NCI-H526 (cell line): ENCODE results near the gene KNL1.
A peak's percentile ranks its signal among the peaks of the same experiment; 100 is the strongest.
"Not testable (repeated sequence)": the region's sequence is repeated elsewhere in the genome, so short reads cannot be mapped to it uniquely, and the experiment has no call there.

Experiments
- DNase-seq, 2 experiments: peaks; one replicate each; lab custom pipeline; 2025; lab: John Stamatoyannopoulos, UW

Gene KNL1

DNA sequence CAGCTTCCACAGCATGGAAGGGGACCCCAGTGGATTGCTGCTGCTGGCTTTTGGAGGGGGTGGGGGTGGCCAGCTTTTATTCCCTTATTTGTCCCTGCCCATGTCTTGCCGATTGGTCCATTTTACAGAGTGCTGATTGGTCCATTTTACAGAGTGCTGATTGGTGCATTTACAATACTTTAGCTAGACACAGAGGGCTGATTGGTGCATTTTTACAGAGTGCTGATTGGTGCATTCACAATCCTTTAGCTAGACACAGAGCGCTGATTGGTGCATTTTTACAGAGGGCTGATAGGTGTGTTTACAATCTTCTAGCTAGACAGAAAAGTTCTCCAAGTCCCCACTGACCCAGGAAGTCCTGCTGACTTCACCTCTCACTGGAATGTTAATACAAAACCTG lies 12.3 kb upstream of the KNL1 start:
- DNase-seq, result not testable (repeated sequence)

DNA sequence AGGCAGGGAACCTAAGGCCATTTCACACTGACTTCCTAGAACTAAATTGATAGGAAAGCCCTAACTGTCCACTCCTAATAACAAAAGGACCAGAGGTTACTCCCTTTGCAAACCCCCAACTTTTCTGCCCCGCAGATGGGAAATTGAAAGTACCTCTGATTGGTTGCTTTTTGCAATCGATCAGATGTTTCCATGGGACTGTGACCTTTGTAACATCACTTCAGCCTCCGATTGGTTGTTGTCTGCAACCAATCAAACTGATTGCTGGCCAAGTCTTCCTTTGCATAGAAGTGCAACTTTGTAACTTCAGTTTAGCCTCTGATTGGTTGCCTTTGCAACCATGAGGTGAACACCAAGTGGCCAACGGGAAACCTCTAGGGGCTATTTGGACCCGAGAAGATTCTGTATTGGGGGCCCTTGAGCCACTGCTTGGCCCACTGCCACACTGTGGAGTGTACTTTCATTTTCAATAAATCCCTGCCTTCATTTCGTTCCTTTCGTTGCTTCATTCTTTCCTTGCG lies 11.3 kb upstream of the KNL1 start:
- DNase-seq, result no peak

DNA sequence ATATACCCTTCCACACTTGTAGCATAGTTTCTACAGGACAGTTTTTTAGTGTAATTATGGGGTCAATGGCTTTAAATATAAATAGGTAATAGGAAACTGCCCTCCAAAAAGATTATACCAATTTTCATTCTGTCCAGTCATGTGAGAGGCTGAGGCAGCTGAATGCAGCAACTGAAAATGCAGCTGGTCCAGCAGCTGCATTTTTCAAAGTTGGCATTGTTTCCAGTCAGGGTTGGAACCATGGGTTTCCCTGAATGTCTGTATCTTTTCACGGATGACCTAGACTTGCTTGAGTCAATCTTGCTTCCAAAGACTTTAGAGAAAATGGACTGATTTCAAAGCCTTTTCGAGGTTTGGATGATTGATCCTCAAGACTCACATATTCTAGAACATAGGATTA lies 9.9 kb upstream of the KNL1 start:
- DNase-seq, result no peak

DNA sequence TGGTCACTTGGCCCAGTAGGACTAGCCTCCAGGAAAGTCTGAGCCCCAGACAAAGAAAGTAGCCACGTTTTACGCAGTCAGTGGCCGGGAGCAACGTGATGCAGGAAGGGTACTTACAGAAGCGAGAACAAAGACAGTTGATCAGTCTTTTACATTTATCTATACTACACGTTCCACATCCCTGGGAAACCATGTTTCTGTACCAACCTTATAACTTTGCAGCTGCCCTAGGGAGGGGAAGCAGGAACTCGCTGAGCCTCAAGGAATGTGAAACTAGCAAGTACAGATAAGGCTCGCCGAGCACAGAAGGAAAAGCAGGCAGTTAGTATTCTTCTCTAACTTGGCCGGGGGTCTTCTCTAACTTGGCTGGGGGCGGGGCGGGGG lies 3.4 kb upstream of the KNL1 start:
- DNase-seq, result no peak

DNA sequence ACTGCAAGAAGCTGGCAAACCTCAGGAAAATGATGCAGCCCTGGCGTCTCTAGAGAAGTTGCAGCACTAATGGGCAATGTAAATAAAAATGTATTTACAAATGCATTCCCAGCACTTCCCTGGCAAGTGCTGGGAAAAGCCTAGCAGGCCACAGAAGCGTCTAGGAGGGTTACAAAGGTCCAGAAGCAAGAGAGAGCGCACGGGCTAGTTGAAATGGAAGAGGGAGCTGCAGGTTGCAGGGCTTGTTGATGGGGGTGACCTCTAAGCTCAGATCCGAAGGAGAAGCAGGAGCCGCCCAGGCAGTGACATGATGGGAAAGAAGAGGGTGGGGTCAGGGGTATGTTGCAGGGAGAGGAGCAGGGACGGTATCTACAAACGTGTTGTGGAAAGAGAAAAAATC lies 2.7 kb upstream of the KNL1 start:
- DNase-seq, result no peak

DNA sequence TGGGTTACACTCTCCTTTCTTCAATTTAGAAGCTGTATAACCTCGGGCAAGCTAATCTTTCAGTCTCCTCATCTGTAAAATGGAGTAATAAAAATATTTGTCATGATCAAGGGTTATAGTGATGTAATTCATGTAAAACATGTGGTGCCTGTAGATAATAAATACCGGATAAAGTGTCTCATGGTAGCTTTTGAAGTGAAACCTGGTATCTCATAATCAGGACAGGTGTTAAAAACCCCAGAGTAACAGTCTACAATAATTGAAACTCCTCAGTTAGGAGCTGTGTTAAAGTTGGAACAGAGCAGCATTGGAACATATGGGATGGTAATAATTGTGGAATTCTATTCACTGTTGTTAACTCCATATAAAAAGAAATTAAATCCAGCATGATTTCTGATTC lies 884 bp upstream of the KNL1 start:
- no peak for DNase-seq

DNA sequence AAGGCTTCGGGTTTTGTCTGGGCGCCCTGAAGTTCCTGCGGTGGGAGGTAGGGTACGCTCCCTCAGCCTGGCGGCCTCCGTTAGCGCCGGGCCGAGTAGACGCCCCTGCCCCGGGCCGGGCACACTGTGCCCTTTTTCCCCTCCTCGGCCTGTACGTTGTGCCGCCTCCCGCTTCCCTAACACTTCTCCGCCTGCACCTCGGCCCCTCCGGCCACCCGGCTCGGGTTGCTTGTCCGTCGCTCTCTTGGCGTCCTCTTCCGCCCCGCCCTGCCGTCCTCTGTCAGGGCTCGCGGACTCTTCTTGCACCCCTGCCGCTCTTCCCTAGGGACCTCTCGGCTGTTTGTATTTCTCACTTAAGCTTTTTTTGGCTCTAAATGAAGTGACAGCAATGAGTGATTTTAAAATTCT lies 384 bp downstream of the KNL1 start:
- DNase-seq, result peak; percentile 70 to 88

- no peak for DNase-seq
These were observed 1.2 kb downstream of the KNL1 start for GRCh38 chr15:40595219-40595618.

DNA sequence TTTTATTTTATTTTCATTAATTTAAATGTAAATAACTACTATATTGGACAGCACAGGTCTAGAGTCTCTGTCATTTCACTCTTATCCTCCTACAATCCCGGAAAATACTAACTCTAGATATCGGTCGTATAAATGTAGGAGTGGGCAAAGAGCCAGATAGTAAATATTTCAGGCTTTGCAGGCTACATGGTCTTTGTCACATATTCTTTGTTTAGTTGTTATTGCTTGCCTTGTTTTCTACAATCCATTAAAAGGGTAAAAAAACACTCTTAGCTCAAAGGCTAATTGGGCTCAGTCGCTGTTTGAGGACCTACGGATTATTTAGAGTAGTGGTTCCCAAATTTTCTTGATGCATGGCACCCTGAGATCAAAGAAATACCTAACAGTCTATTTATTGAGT lies 1.7 kb downstream of the KNL1 start:
- no peak for DNase-seq

DNA sequence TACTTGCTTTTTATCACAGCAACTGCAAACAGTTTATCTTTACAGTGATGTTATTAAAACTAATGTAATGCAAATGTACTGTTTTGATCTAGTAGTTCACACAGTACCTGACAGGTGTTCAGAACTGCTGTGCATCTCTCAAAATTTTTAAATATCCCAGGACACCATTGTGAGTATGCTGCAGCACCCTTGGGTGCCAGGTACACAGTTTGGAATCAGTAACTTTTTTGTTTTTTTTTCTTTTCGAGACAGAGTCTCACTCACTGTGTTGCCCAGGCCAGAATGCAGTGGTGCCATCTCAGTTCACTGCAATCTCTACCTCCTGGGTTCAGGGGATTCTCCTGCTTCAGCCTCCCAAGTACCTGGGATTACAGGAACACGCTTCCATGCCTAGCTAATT lies 3.0 kb downstream of the KNL1 start:
- no peak for DNase-seq

GRCh38 chr15:40598126-40598525 lies 4.1 kb downstream of the KNL1 start:
- no peak for DNase-seq

GRCh38 chr15:40598672-40599071 lies 4.6 kb downstream of the KNL1 start:
- no peak for DNase-seq

DNA sequence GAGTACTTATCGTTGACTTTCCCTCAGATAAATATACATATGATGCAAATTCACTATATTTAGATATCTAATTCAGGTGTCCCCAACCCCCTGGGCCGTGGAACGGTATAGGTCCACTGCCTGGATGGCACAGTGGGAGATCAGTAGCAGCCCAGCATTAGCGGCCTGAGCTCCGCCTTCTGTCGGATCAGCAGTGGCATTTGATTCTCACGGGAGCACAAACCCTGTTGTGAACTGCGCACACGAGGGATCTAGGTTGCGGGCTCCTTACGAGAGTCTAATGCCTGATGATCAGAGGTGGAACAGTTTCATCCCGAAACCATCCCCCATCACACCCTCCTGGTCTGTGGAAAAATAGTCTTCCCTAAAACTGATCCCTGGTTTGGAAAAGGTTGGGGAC lies 6.9 kb downstream of the KNL1 start:
- DNase-seq, result peak; percentile 61 to 71

- DNase-seq, result no peak
These were observed 9.9 kb downstream of the KNL1 start for GRCh38 chr15:40603935-40604334.

GRCh38 chr15:40613080-40613479 lies 19.0 kb downstream of the KNL1 start:
- DNase-seq, result no peak

GRCh38 chr15:40618023-40618422 lies 24.0 kb downstream of the KNL1 start:
- DNase-seq, result no peak

DNA sequence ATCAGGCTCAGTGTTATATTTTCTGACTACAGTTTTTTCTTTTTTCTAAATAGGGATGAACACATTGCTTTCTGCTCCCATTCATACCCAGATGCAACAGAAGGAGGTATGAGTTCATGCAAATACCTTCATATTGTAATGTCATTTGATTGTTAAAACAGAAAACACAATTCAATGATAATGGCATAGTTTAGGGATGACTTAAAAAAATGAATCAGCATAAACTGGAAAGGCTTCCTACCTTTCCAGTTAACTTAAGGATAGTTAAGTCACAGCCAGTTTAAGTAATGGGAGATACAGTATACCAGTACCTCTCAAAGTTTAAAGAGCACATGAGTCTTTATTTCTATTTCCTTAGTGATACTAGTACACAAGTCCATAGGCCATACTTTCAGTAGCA lies 24.9 kb downstream of the KNL1 start:
- peak in 1 of 2 experiments; percentile 46 for DNase-seq

DNA sequence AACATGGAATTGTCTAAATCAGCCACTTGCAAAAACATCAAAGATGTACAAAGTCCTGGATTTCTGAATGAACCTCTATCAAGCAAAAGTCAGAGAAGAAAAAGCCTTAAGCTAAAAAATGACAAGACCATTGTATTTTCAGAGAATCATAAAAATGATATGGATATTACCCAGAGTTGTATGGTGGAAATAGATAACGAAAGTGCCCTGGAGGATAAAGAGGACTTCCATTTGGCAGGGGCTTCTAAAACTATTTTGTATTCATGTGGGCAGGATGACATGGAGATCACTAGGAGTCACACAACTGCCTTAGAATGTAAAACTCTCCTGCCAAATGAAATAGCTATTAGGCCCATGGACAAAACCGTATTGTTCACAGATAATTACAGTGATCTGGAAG lies 29.3 kb downstream of the KNL1 start:
- no peak for DNase-seq

GRCh38 chr15:40630313-40630712 lies 36.3 kb downstream of the KNL1 start:
- DNase-seq, result no peak

DNA sequence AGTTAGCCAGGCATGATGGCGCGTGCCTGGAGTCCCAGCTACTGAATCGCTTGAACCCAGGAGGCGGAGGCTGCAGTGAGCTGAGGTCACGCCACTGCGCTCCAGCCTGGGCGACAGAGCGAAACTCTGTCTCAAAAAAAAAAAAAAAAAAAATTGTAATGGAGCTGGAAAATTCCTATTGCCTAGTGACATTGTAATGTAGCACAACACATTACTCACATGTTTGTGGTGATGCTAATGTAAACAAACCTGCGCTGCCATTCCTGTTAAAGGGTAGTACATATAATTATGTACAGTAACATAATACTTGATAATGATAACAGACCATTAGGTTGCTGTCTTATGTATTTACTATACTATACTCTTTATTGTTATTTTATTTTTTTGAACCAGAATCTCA lies 39.1 kb downstream of the KNL1 start:
- no peak for DNase-seq

DNA sequence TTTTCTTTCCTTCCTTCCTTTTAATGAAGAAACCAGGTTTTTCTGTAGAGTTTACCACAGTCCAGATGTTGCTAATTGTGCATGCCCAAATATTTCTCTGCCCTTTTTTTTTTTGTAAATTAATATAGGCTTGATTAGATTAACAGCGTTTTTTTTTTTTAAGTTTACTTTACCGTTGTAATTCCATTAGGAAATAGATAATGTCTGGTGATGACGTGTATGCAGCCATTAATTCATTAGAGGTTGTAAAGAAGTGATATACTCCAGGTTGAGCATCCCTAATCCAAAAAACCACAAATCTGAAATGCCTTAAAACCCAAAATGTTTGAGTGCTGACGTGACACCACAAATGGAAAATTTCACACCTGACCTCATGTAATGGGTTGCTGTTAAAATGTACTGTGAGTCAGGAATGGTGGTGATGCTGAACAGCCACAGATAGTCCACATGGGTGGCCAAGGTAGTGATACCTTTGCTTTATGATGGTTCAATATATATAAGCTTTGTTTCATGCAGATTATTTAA lies 43.2 kb downstream of the KNL1 start:
- no peak for DNase-seq

DNA sequence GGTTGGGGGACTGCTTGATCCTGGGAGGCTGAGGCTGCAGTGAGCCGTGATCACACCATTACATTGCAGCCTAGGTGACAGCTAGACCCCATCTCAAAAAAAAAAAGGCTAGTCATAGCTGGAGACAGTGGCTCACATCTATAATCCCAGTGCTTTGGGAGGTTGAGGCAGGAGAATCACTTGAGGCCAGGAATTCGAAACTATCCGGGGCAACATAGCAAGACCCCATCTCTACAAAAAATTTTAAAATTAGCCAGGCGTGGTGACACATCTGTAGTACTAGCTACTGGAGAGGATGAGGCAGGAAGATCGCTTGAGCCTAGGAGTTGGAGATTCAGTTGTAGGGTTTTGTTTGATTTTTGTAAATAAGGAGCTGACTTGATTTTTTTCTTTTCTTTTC lies 45.6 kb downstream of the KNL1 start:
- no peak for DNase-seq

- no peak for DNase-seq
These were observed 53.5 kb downstream of the KNL1 start for GRCh38 chr15:40647523-40647922.

GRCh38 chr15:40650479-40650878 lies 56.4 kb downstream of the KNL1 start:
- DNase-seq, result no peak

DNA sequence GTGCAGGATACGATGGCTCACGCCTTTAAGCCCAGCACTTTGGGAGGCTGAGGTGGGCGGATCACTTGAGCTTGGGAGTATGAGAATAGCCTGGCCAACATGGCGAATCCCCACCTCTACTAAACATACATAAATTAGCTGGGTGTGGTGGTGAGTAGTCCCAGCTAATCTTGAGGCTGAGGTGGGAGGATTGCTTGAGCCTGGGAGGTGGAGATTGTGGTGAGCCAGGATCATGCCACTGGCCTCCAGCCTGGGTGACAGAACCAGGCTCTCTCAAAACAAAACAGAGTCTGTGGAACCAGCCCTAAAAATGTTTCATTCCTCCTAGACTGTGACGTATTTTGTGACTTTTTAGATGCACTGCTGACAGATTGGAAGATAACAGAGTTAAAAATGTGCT lies 66.6 kb downstream of the KNL1 start:
- no peak for DNase-seq
